ENCODE data around the gene CCSER2. TPM values are rescaled to one million over a fixed set of nuclear protein-coding genes. Genes with fewer than 3 reads are reported as not detected.

The CCSER2 gene
- total and polyA plus RNA-seq, 2 donors (not counting 1 experiment from before 2014, with no cell fraction given): 6.0 to 45.9 TPM

- TF ChIP-seq EZH2 (IDR thresholded peaks at IDR 0.05; ENCODE audit: borderline replicate concordance, insufficient read depth, low read depth, low read length, poor library complexity, severe bottlenecking): no peak
- H3K9me3 ChIP-seq (ENCODE audit: control extremely low read depth in 1 of 3, control insufficient read depth in 2 of 3, insufficient read depth in 1 of 3, low read length in 2 of 3): peaks cover 0 to 7% (median 0%) of the 10 kb centered on the region in 3 donors
- H3K79me2 ChIP-seq (ENCODE audit: control insufficient read depth, insufficient read depth, low read length): no peaks in the 10 kb centered on the region
- no peak overlapping the region for H2AFZ ChIP-seq (ENCODE audit: insufficient read depth, low read depth, low read length, poor library complexity, severe bottlenecking)
- 81% methylated on average over 2 of the region's 4 CpGs for WGBS (ENCODE audit: insufficient coverage)
- no peaks in the 10 kb centered on the region for H4K20me1 ChIP-seq (ENCODE audit: control insufficient read depth, insufficient read depth, low read length, poor library complexity, severe bottlenecking)
- DNase-seq (no peak), ATAC-seq (ENCODE audit: low read depth) (no peak)
- Mint-ChIP-seq H3K27me3 (peaks cover 12% of the 10 kb centered on the region), H3K4me3 (no peak overlapping the region), H3K9me3 (ENCODE audit: insufficient read depth) (no peaks in the 10 kb centered on the region), H3K4me1 (no peaks in the 10 kb centered on the region), H3K27ac (no peak overlapping the region)
- H3K4me2 ChIP-seq (replicated peaks; ENCODE audit: low read depth, low read length, poor library complexity, severe bottlenecking): no peak overlapping the region
- H3K27me3 ChIP-seq (replicated peaks in 1 of 4; ENCODE audit: control extremely low read depth in 1 of 4, control insufficient read depth in 3 of 4, insufficient read depth in 4 of 4, low read length in 3 of 4): peaks cover 0 to 11% (median 1%) of the 10 kb centered on the region in 4 experiments
- no peak overlapping the region for H3K9ac ChIP-seq (ENCODE audit: low read length)
- intact Hi-C loops (cut with micrococcal nuclease): no loop called here
- H3K4me1 ChIP-seq (ENCODE audit: control insufficient read depth in 2 of 2, insufficient read depth in 2 of 2, low read length in 2 of 2): peaks cover 0 to 4% of the 10 kb centered on the region in 2 donors
- no peaks in the 10 kb centered on the region for H3K36me3 ChIP-seq (replicated peaks in 1 of 2; ENCODE audit: control extremely low read depth in 1 of 2, control insufficient read depth in 1 of 2, extremely low read depth in 1 of 2, insufficient read depth in 2 of 2, low read length in 1 of 2)
- CTCF ChIA-PET: interaction anchor here (1.0 kb wide), 1 partner anchor 10 kb away, joined by 3 read pairs; no protein-coding TSS in a partner anchor
- H3K4me3 ChIP-seq (ENCODE audit: control extremely low read depth in 1 of 5, extremely low read depth in 1 of 5, insufficient read depth in 1 of 5, low read depth in 2 of 5, low read length in 4 of 5): no peak overlapping the region
- H3K27ac ChIP-seq (ENCODE audit: low read length in 2 of 2): no peak overlapping the region
- POLR2A ChIA-PET: no interaction called here
Measured at GRCh38 chr10:84306751-84307384, 21.5 kb upstream of the CCSER2 start.

- Histone ChIP-seq H3K79me2 (ENCODE audit: control insufficient read depth, insufficient read depth, low read length) (no peaks in the 10 kb centered on the region), H4K20me1 (ENCODE audit: control insufficient read depth, insufficient read depth, low read length, poor library complexity, severe bottlenecking) (no peaks in the 10 kb centered on the region), H3K36me3 (replicated peaks in 1 of 2; ENCODE audit: control extremely low read depth in 1 of 2, control insufficient read depth in 1 of 2, extremely low read depth in 1 of 2, insufficient read depth in 2 of 2, low read length in 1 of 2) (no peaks in the 10 kb centered on the region), H2AFZ (ENCODE audit: insufficient read depth, low read depth, low read length, poor library complexity, severe bottlenecking) (no peak overlapping the region), H3K9me3 (ENCODE audit: control extremely low read depth in 1 of 3, control insufficient read depth in 2 of 3, insufficient read depth in 1 of 3, low read length in 2 of 3) (peaks cover 0 to 7% (median 0%) of the 10 kb centered on the region in 3 donors), H3K4me1 (ENCODE audit: control insufficient read depth in 2 of 2, insufficient read depth in 2 of 2, low read length in 2 of 2) (peaks cover 0 to 4% of the 10 kb centered on the region in 2 donors), H3K4me3 (ENCODE audit: control extremely low read depth in 1 of 5, extremely low read depth in 1 of 5, insufficient read depth in 1 of 5, low read depth in 2 of 5, low read length in 4 of 5) (no peak overlapping the region), H3K27ac (ENCODE audit: low read length in 2 of 2) (no peak overlapping the region), H3K27me3 (replicated peaks in 1 of 4; ENCODE audit: control extremely low read depth in 1 of 4, control insufficient read depth in 3 of 4, insufficient read depth in 4 of 4, low read length in 3 of 4) (peaks cover 0 to 11% (median 1%) of the 10 kb centered on the region in 4 experiments), H3K9ac (ENCODE audit: low read length) (no peak overlapping the region), H3K4me2 (replicated peaks; ENCODE audit: low read depth, low read length, poor library complexity, severe bottlenecking) (no peak overlapping the region)
- H3K4me1 Mint-ChIP-seq: no peaks in the 10 kb centered on the region
- H3K27me3 Mint-ChIP-seq: peaks cover 12% of the 10 kb centered on the region
- ChIA-PET CTCF (interaction anchor here (0.7 to 1.0 kb wide), 2 partner anchors 9 to 315 kb away, joined by 3 read pairs; no protein-coding TSS in a partner anchor), POLR2A (no interaction called here)
- ATAC-seq (ENCODE audit: low read depth) (no peak), DNase-seq (no peak)
- TF ChIP-seq, protein P1, sequence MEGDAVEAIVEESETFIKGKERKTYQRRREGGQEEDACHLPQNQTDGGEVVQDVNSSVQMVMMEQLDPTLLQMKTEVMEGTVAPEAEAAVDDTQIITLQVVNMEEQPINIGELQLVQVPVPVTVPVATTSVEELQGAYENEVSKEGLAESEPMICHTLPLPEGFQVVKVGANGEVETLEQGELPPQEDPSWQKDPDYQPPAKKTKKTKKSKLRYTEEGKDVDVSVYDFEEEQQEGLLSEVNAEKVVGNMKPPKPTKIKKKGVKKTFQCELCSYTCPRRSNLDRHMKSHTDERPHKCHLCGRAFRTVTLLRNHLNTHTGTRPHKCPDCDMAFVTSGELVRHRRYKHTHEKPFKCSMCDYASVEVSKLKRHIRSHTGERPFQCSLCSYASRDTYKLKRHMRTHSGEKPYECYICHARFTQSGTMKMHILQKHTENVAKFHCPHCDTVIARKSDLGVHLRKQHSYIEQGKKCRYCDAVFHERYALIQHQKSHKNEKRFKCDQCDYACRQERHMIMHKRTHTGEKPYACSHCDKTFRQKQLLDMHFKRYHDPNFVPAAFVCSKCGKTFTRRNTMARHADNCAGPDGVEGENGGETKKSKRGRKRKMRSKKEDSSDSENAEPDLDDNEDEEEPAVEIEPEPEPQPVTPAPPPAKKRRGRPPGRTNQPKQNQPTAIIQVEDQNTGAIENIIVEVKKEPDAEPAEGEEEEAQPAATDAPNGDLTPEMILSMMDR (IDR thresholded peaks at IDR 0.05): no peak
- no peak for TF ChIP-seq EZH2 (IDR thresholded peaks at IDR 0.05; ENCODE audit: borderline replicate concordance, insufficient read depth, low read depth, low read length, poor library complexity, severe bottlenecking)
- intact Hi-C loops (cut with micrococcal nuclease): no loop called here
- 67% methylated on average over 1 of the region's 1 CpG for WGBS (ENCODE audit: insufficient coverage)
- H3K27ac Mint-ChIP-seq: no peak overlapping the region
- H3K4me3 Mint-ChIP-seq: no peak overlapping the region
- H3K9me3 Mint-ChIP-seq (ENCODE audit: insufficient read depth): no peaks in the 10 kb centered on the region
Measured at GRCh38 chr10:84308021-84308420, 20.4 kb upstream of the CCSER2 start.
